Activated CD4-positive, alpha-beta T cell treated with anti-CD3 and anti-CD28 coated beads, Interleukin-2, amount 10 ng/mL, durations not matched to agents 7 days and 5 days (primary cell): Measurements from ENCODE around the gene CNKSR3. TPM values are rescaled to one million over a fixed set of nuclear protein-coding genes. Genes with fewer than 3 reads are reported as not detected.

ENCODE experiments used
- CTCF ChIA-PET: fragments of 350-600 bp; sonication (Branson Sonifier 250); formaldehyde crosslinking; loops from one replicate; lab custom pipeline; 2021; ENCODE audit warnings: antibody characterized with exemption; lab: Charles Lee
- POLR2A ChIA-PET: fragments of 350-600 bp; sonication (Branson Sonifier 250); formaldehyde crosslinking; loops from one replicate; lab custom pipeline; 2021; ENCODE audit warnings: antibody characterized with exemption; lab: Charles Lee
- DNase-seq: peaks from one replicate; pipeline ENCODE4 v3.0.0-alpha.2; 2020
- H3K27ac Mint-ChIP-seq: one replicate; pipeline ENCODE4 v1.8.0; 2021; ENCODE audit warnings: mild to moderate bottlenecking, moderate library complexity, mixed read lengths
- H3K27me3 Mint-ChIP-seq: one replicate; pipeline ENCODE4 v1.8.0; 2021; ENCODE audit warnings: mixed read lengths
- H3K36me3 Mint-ChIP-seq: one replicate; pipeline ENCODE4 v1.8.0; 2021; ENCODE audit warnings: low read depth, mixed read lengths
- H3K4me1 Mint-ChIP-seq: one replicate; pipeline ENCODE4 v1.8.0; 2021; ENCODE audit warnings: mixed read lengths
- H3K4me3 Mint-ChIP-seq: one replicate; pipeline ENCODE4 v1.8.0; 2021; ENCODE audit warnings: mild to moderate bottlenecking, moderate library complexity, mixed read lengths
- H3K9me3 Mint-ChIP-seq: one replicate; pipeline ENCODE4 v1.8.0; 2021; ENCODE audit warnings: mixed read lengths
- total RNA-seq, 2 experiments: library from RNA; stranded (reverse); gene quantifications; one replicate each; pipeline ENCODE4 v1.2.3, GENCODE V29; 2021

Gene CNKSR3
- total RNA-seq, 2 experiments from 2014 or later = not detected

DNA sequence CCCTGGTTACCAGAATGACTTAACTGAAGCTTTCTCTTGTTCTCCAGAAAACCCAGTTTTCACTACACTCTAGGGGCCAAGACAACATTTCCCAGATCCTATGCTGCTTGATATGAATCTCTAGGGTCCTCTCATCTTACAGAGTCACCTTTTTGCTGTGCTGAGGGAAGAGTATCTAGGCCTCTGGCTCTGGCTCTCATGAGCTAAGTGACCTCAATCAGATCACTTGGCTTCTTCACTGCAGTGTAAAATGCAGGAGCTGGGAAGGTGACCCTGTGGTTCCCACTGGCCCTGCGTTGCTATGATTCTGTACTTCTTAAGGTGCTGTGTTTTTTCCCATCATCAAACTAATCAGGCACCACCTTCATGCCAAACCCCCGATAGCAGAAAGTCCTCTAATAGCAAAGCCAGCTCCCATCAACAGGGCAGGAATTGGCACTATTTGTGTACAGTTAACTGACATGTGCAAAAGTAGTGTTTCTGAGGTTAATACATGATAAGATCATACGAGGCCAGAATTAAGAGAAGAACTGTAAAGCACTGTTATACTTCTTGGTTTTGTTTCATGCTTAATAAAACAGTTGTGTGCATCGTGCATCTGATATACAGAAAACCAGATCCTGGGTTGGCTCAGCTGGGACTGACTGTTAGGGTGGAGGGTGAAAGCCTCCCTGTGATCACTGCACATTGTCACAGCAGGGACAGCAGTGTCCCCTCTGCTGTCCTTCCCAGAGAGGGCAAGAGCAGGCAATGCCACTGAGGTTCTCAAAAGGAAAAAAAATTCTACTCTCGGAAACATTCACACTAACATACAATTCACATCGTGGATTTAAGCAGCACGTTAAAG is 46.7 kb downstream of the CNKSR3 start:
- no peak overlapping the region for H3K4me3 Mint-ChIP-seq
- DNase-seq = no peak
- H3K4me1 Mint-ChIP-seq = no peaks in the 10 kb centered on the region
- H3K36me3 Mint-ChIP-seq = no peaks in the 10 kb centered on the region
- ChIA-PET POLR2A (no interaction called here), CTCF (no interaction called here)
- H3K27ac Mint-ChIP-seq = no peak overlapping the region
- H3K9me3 Mint-ChIP-seq = no peaks in the 10 kb centered on the region
- H3K27me3 Mint-ChIP-seq = peaks cover 3% of the 10 kb centered on the region

GRCh38 chr6:154462425-154462824 is 48.1 kb downstream of the CNKSR3 start:
- CTCF ChIA-PET = no interaction called here
- Mint-ChIP-seq H3K4me3 (no peak overlapping the region), H3K36me3 (no peaks in the 10 kb centered on the region), H3K9me3 (no peaks in the 10 kb centered on the region), H3K27me3 (peaks cover 5% of the 10 kb centered on the region), H3K27ac (no peak overlapping the region), H3K4me1 (no peaks in the 10 kb centered on the region)
- DNase-seq = no peak
- POLR2A ChIA-PET = no interaction called here

DNA sequence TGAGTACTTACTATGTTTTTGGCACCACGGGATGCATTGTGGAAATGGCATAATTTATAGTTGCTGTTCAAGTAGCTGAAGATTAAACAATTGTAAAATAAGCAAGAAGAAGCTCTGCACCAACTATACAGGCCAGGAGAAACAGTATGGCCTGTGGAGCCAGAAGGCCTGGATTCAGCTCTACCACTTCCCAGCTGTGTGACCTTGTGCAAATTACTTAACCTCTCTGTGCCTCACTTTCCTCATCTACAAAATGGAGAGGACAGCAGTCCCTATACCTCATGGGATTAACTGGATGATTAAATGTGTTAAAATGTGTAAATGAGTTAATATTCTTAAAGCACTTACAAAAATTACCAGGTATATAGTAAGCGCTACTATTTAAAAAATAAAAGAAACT is 49.1 kb downstream of the CNKSR3 start:
- ChIA-PET POLR2A (no interaction called here), CTCF (no interaction called here)
- DNase-seq = no peak
- Mint-ChIP-seq H3K27me3 (peaks cover 5% of the 10 kb centered on the region), H3K27ac (no peak overlapping the region), H3K4me3 (no peak overlapping the region), H3K4me1 (no peaks in the 10 kb centered on the region), H3K36me3 (no peaks in the 10 kb centered on the region), H3K9me3 (no peaks in the 10 kb centered on the region)

GRCh38 chr6:154460306-154461071 is 50.0 kb downstream of the CNKSR3 start:
- ChIA-PET CTCF (interaction anchor here (1.1 kb wide), 1 partner anchor 16 kb away, joined by 3 read pairs; no protein-coding TSS in a partner anchor), POLR2A (no interaction called here)
- DNase-seq = no peak
- Mint-ChIP-seq H3K27me3 (peaks cover 5% of the 10 kb centered on the region), H3K36me3 (no peaks in the 10 kb centered on the region), H3K27ac (no peak overlapping the region), H3K9me3 (no peaks in the 10 kb centered on the region), H3K4me3 (no peak overlapping the region), H3K4me1 (no peaks in the 10 kb centered on the region)

DNA sequence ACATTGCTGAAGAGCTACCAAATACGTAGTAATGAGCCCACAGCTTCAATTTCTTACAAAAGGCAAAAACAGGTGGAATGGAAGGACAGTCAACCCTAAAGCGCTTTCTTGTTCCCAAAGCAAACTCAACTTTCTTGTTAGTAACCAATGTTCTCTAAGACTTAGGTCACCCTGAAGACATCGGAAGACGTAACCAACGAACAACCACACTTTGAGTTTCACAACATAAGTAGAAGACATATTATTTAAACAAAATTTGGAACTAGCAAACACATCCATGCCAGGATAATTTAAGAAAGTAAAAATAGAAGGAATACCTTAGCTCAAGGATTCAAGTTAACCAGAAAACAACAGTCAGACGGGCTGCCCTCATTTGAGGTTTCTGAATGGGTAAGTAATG is 51.0 kb downstream of the CNKSR3 start:
- ChIA-PET CTCF (interaction anchor here (1.1 kb wide), 1 partner anchor 17 kb away, joined by 3 read pairs; no protein-coding TSS in a partner anchor), POLR2A (interaction anchor here (1.3 kb wide), 1 partner anchor 13 kb away, joined by 3 read pairs; no protein-coding TSS in a partner anchor)
- peaks cover 5% of the 10 kb centered on the region for H3K27me3 Mint-ChIP-seq
- H3K36me3 Mint-ChIP-seq = no peaks in the 10 kb centered on the region
- no peak overlapping the region for H3K27ac Mint-ChIP-seq
- no peaks in the 10 kb centered on the region for H3K9me3 Mint-ChIP-seq
- no peak overlapping the region for H3K4me3 Mint-ChIP-seq
- no peak for DNase-seq
- no peaks in the 10 kb centered on the region for H3K4me1 Mint-ChIP-seq

- Mint-ChIP-seq H3K9me3 (no peaks in the 10 kb centered on the region), H3K36me3 (no peaks in the 10 kb centered on the region), H3K27me3 (peaks cover 5% of the 10 kb centered on the region), H3K4me3 (no peak overlapping the region), H3K27ac (no peak overlapping the region), H3K4me1 (no peaks in the 10 kb centered on the region)
- POLR2A ChIA-PET = interaction anchor here (1.3 kb wide), 1 partner anchor 13 kb away, joined by 3 read pairs; no protein-coding TSS in a partner anchor
- DNase-seq = no peak
- CTCF ChIA-PET = interaction anchor here (1.1 kb wide), 1 partner anchor 17 kb away, joined by 3 read pairs; no protein-coding TSS in a partner anchor
Observed at GRCh38 chr6:154458565-154459470, 51.7 kb downstream of the CNKSR3 start.

GRCh38 chr6:154457881-154458284 is 52.6 kb downstream of the CNKSR3 start:
- no peak for DNase-seq
- Mint-ChIP-seq H3K9me3 (no peaks in the 10 kb centered on the region), H3K36me3 (no peaks in the 10 kb centered on the region), H3K27ac (no peak overlapping the region), H3K27me3 (peaks cover 5% of the 10 kb centered on the region), H3K4me3 (no peak overlapping the region), H3K4me1 (no peaks in the 10 kb centered on the region)
- POLR2A ChIA-PET = no interaction called here
- CTCF ChIA-PET = interaction anchor here (1.1 kb wide), 1 partner anchor 18 kb away, joined by 3 read pairs; no protein-coding TSS in a partner anchor

DNA sequence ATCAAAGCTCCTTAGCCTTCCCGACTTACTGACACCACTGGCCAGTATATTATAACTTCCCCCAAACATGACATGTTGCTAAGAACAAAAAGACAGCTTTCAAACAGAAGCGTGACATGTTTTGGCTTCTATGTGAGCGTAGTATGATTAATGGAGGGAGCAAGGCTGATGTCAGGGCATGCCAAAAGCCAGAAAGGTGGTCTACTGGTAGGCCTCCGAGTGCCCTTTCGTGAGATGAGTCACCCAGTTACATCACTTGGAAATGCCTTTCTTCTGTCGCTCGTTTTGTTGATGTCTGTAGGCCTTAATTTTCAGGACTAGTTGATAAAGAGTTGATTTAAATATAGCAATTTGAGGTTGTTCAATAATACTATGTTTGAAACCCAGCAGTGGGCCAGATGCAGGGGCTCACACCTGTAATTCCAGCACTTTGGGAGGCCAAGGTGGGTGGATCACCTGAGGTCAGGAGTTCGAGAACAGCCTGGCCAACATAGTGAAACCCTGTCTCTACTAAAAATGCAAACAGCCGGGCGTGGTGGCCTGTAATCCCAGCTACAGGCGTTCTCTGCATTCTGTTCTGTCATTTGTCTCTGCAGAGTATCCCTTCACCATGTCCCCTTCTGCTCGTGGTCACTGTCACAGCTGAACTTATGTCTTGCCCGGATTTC is 53.3 kb downstream of the CNKSR3 start:
- no peaks in the 10 kb centered on the region for H3K4me1 Mint-ChIP-seq
- no peaks in the 10 kb centered on the region for H3K36me3 Mint-ChIP-seq
- no peak for DNase-seq
- no peaks in the 10 kb centered on the region for H3K9me3 Mint-ChIP-seq
- ChIA-PET CTCF (no interaction called here), POLR2A (no interaction called here)
- no peak overlapping the region for H3K27ac Mint-ChIP-seq
- H3K27me3 Mint-ChIP-seq = peaks cover 5% of the 10 kb centered on the region
- H3K4me3 Mint-ChIP-seq = no peak overlapping the region

DNA sequence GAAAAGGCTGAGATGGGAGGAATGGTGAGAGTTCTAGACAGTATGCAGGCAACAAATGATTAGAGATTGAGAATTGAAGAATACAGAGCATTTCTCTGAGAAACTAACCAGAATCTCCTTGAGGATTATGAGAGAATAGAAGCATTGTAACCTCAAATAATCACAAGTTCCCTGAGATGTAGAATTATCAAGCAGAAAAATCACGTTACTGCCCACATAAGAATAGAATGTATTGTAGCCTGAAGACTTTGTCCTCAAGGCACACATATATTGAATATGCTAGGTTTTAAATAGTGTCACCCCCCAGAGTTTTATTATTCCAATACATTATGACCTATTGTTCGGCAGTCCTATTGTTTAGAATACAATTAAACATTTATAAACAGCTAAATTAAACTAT is 57.2 kb downstream of the CNKSR3 start:
- no peaks in the 10 kb centered on the region for H3K36me3 Mint-ChIP-seq
- POLR2A ChIA-PET = no interaction called here
- H3K27me3 Mint-ChIP-seq = no peaks in the 10 kb centered on the region
- no peak overlapping the region for H3K27ac Mint-ChIP-seq
- H3K4me1 Mint-ChIP-seq = no peaks in the 10 kb centered on the region
- H3K9me3 Mint-ChIP-seq = no peaks in the 10 kb centered on the region
- no peak for DNase-seq
- no peak overlapping the region for H3K4me3 Mint-ChIP-seq
- CTCF ChIA-PET = no interaction called here

DNA sequence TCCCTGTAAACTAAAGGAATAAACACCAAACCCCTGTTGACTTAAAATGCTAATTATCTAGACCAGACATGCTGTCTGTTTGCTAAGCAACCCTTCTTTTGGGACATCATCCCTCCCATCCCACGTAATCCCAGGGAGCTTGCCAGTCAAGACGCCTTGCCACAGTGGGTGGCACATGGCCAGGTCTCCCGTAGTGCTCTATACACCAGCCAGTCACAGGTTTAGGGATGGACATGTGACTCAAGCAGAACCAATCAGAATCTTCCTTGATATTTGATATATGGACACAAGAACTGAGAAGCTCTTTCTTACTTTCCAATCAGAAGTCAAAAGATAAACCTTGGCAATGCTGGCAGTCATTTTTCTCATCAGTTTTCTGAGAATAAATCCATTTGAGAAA is 60.0 kb downstream of the CNKSR3 start:
- DNase-seq = no peak
- Mint-ChIP-seq H3K9me3 (no peaks in the 10 kb centered on the region), H3K27ac (no peak overlapping the region), H3K4me3 (no peak overlapping the region), H3K4me1 (no peaks in the 10 kb centered on the region), H3K36me3 (no peaks in the 10 kb centered on the region), H3K27me3 (no peaks in the 10 kb centered on the region)
- POLR2A ChIA-PET = no interaction called here
- CTCF ChIA-PET = no interaction called here

DNA sequence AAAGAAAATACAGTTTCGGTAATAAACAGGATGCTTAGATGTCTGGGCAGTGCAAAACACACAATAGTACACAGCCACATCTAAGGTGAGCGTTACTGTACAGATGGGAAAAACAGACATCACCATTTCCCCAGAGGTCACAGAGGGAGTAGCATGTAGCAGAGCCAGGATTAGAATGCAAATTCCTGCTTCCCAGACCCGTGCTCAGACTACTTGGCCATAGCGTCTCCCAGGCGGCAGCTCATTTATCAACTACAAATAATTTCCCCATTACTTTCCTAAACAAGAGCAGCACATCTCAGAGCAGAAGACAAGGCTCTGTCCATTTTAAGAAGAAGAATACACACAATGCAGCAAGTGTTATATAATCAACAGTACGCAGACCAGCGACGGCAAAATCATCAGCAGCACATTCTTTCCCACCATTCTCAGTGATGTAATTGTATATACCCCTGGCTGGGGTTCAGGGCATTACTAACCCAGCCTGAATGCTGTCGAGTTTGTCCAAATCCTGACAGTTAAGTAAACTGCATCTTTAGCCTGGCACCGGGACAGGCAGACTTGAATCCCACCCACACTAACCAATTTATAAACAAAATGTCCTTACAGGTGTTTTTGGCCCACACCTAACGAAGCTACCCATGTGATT is 61.9 kb downstream of the CNKSR3 start:
- no peak overlapping the region for H3K4me3 Mint-ChIP-seq
- H3K27ac Mint-ChIP-seq = no peak overlapping the region
- no peak for DNase-seq
- POLR2A ChIA-PET = no interaction called here
- H3K27me3 Mint-ChIP-seq = no peaks in the 10 kb centered on the region
- no peaks in the 10 kb centered on the region for H3K9me3 Mint-ChIP-seq
- CTCF ChIA-PET = no interaction called here
- no peaks in the 10 kb centered on the region for H3K36me3 Mint-ChIP-seq
- H3K4me1 Mint-ChIP-seq = no peaks in the 10 kb centered on the region

DNA sequence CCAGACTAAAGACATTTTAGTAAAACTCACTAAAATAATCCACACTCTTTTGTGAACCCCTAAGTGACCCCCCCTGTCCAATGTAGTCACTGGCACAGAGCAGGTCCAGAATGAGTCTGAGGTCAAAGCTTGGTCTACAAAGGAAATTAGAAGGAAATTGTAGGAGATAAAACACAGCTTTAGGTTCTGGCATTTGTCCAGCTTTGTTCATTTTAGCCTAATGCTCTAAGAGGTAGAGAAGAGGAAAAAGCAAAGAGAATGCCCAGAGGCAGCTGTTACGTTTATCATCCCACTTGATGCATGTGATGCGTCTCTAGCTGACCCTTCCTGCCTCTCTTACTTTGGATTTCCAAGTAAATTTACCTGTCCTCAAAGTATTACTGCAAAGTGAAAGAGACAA is 62.5 kb downstream of the CNKSR3 start:
- Mint-ChIP-seq H3K27ac (no peak overlapping the region), H3K27me3 (no peaks in the 10 kb centered on the region), H3K4me3 (no peak overlapping the region), H3K4me1 (no peaks in the 10 kb centered on the region), H3K9me3 (no peaks in the 10 kb centered on the region), H3K36me3 (no peaks in the 10 kb centered on the region)
- ChIA-PET CTCF (no interaction called here), POLR2A (no interaction called here)
- DNase-seq = no peak
